Stimulated activated naive CD8-positive, alpha-beta T cell treated with anti-CD3 and anti-CD28 coated beads, Interleukin-15, Interleukin-2, amounts not matched to agents 100 ng/mL and 50 ng/mL, for 24 hours (primary cell): Measurements from ENCODE around the gene KRTAP5-7.
A peak's percentile ranks its signal among the peaks of the same experiment; 100 is the strongest.
"Not testable (repeated sequence)": the region's sequence is repeated elsewhere in the genome, so short reads cannot be mapped to it uniquely, and the experiment has no call there.

Experiments
- H3K27ac Mint-ChIP-seq: one replicate; pipeline ENCODE4 v1.8.0; 2021; ENCODE audit warnings: mild to moderate bottlenecking, mixed read lengths
- H3K27me3 Mint-ChIP-seq: one replicate; pipeline ENCODE4 v1.8.0; 2021; ENCODE audit warnings: mixed read lengths
- H3K36me3 Mint-ChIP-seq: one replicate; pipeline ENCODE4 v1.8.0; 2021; ENCODE audit warnings: low read depth, mixed read lengths
- H3K4me1 Mint-ChIP-seq: one replicate; pipeline ENCODE4 v1.8.0; 2021; ENCODE audit warnings: low read depth, mixed read lengths
- H3K4me3 Mint-ChIP-seq: one replicate; pipeline ENCODE4 v1.8.0; 2021; ENCODE audit warnings: mild to moderate bottlenecking, mixed read lengths
- H3K9me3 Mint-ChIP-seq: one replicate; pipeline ENCODE4 v1.8.0; 2021; ENCODE audit warnings: mixed read lengths

KRTAP5-7 gene

GRCh38 chr11:71537977-71538665 is 11.1 kb downstream of the KRTAP5-7 start, which contains the start of gene KRTAP5-8:
Gene KRTAP5-8, plus strand, starts transcription at chr11:71538025. Its CDS starts 31 bp downstream, at chr11:71538056.
- H3K36me3 Mint-ChIP-seq, H3K27me3 Mint-ChIP-seq, H3K4me3 Mint-ChIP-seq, H3K27ac Mint-ChIP-seq: not testable (repeated sequence)
- H3K9me3 Mint-ChIP-seq, result peaks cover 12% of the 10 kb centered on the region
- peaks cover 12% of the 10 kb centered on the region for H3K4me1 Mint-ChIP-seq

GRCh38 chr11:71538666-71538990 is 11.6 kb downstream of the KRTAP5-7 start:
- no peak overlapping the region for H3K4me3 Mint-ChIP-seq
- peaks cover 9% of the 10 kb centered on the region for H3K27me3 Mint-ChIP-seq
- peaks cover 4% of the 10 kb centered on the region for H3K36me3 Mint-ChIP-seq
- H3K4me1 Mint-ChIP-seq, result peaks cover 17% of the 10 kb centered on the region
- no peak overlapping the region for H3K27ac Mint-ChIP-seq
- peaks cover 12% of the 10 kb centered on the region for H3K9me3 Mint-ChIP-seq

- no peak overlapping the region for H3K4me3 Mint-ChIP-seq
- H3K27me3 Mint-ChIP-seq, result peaks cover 9% of the 10 kb centered on the region
- no peak overlapping the region for H3K27ac Mint-ChIP-seq
- peaks cover 4% of the 10 kb centered on the region for H3K36me3 Mint-ChIP-seq
- H3K4me1 Mint-ChIP-seq, result peaks cover 21% of the 10 kb centered on the region
- peaks cover 12% of the 10 kb centered on the region for H3K9me3 Mint-ChIP-seq
Observed at GRCh38 chr11:71539017-71539416, 11.9 kb downstream of the KRTAP5-7 start.

GRCh38 chr11:71539971-71540370 is 12.9 kb downstream of the KRTAP5-7 start:
- H3K27me3 Mint-ChIP-seq, H3K4me3 Mint-ChIP-seq, H3K36me3 Mint-ChIP-seq, H3K27ac Mint-ChIP-seq: not testable (repeated sequence)
- H3K9me3 Mint-ChIP-seq, result peaks cover 12% of the 10 kb centered on the region
- peaks cover 27% of the 10 kb centered on the region for H3K4me1 Mint-ChIP-seq

GRCh38 chr11:71540521-71541304 is 13.6 kb downstream of the KRTAP5-7 start:
- H3K9me3 Mint-ChIP-seq, result peaks cover 12% of the 10 kb centered on the region

GRCh38 chr11:71542382-71542781 is 15.3 kb downstream of the KRTAP5-7 start:
- Mint-ChIP-seq H3K4me1 (peaks cover 27% of the 10 kb centered on the region), H3K27ac (no peak overlapping the region), H3K9me3 (peaks cover 19% of the 10 kb centered on the region), H3K36me3 (peaks cover 4% of the 10 kb centered on the region), H3K4me3 (no peak overlapping the region), H3K27me3 (peaks cover 19% of the 10 kb centered on the region)

More at GRCh38 chr11:71540521-71541304, 13.6 kb downstream of the KRTAP5-7 start:
- Mint-ChIP-seq H3K27me3 (peaks cover 12% of the 10 kb centered on the region), H3K4me1 (peaks cover 27% of the 10 kb centered on the region)
- not testable (repeated sequence) for H3K27ac Mint-ChIP-seq, H3K4me3 Mint-ChIP-seq, H3K36me3 Mint-ChIP-seq

GRCh38 chr11:71542879-71543777 is 16.1 kb downstream of the KRTAP5-7 start:
- H3K4me3 Mint-ChIP-seq, result no peak overlapping the region
- peak overlapping the region; percentile 26 for H3K27ac Mint-ChIP-seq
- H3K36me3 Mint-ChIP-seq, result peaks cover 4% of the 10 kb centered on the region
- peaks cover 27% of the 10 kb centered on the region for H3K4me1 Mint-ChIP-seq
- peaks cover 25% of the 10 kb centered on the region for H3K27me3 Mint-ChIP-seq
- peaks cover 19% of the 10 kb centered on the region for H3K9me3 Mint-ChIP-seq

- H3K4me3 Mint-ChIP-seq, result no peak overlapping the region
- peaks cover 4% of the 10 kb centered on the region for H3K36me3 Mint-ChIP-seq
- peak overlapping the region; percentile 26 for H3K27ac Mint-ChIP-seq
Observed at GRCh38 chr11:71543866-71544265, 16.8 kb downstream of the KRTAP5-7 start.

GRCh38 chr11:71544525-71545214 is 17.6 kb downstream of the KRTAP5-7 start:
- Mint-ChIP-seq H3K4me3 (no peak overlapping the region), H3K9me3 (peaks cover 19% of the 10 kb centered on the region), H3K4me1 (peaks cover 27% of the 10 kb centered on the region), H3K27ac (no peak overlapping the region), H3K36me3 (peaks cover 4% of the 10 kb centered on the region), H3K27me3 (peaks cover 36% of the 10 kb centered on the region)

More at GRCh38 chr11:71543866-71544265, 16.8 kb downstream of the KRTAP5-7 start:
- H3K27me3 Mint-ChIP-seq, result peaks cover 28% of the 10 kb centered on the region
- H3K9me3 Mint-ChIP-seq, result peaks cover 19% of the 10 kb centered on the region
- peaks cover 27% of the 10 kb centered on the region for H3K4me1 Mint-ChIP-seq

GRCh38 chr11:71545405-71545966 is 18.4 kb downstream of the KRTAP5-7 start:
- Mint-ChIP-seq H3K4me3 (no peak overlapping the region), H3K27ac (no peak overlapping the region), H3K9me3 (peaks cover 19% of the 10 kb centered on the region), H3K36me3 (peaks cover 4% of the 10 kb centered on the region), H3K27me3 (peaks cover 43% of the 10 kb centered on the region), H3K4me1 (peaks cover 27% of the 10 kb centered on the region)

GRCh38 chr11:71548120-71548519 is 21.1 kb downstream of the KRTAP5-7 start, which contains the start of gene KRTAP5-9:
Gene KRTAP5-9, plus strand, starts transcription at chr11:71548420. Its CDS starts 238 bp downstream, at chr11:71548658.
- Mint-ChIP-seq H3K4me1 (peaks cover 22% of the 10 kb centered on the region), H3K9me3 (peaks cover 6% of the 10 kb centered on the region), H3K27ac (no peak within 1 kb of the TSS), H3K27me3 (peaks cover 36% of the 10 kb centered on the region), H3K4me3 (no peak within 1 kb of the TSS), H3K36me3 (no peaks in the 10 kb centered on the region)

GRCh38 chr11:71548716-71549151 is 21.7 kb downstream of the KRTAP5-7 start:
- H3K36me3 Mint-ChIP-seq, result no peaks in the 10 kb centered on the region
- H3K9me3 Mint-ChIP-seq, result peaks cover 6% of the 10 kb centered on the region

GRCh38 chr11:71551711-71552110 is 24.6 kb downstream of the KRTAP5-7 start:
- no peak overlapping the region for H3K4me3 Mint-ChIP-seq
- H3K36me3 Mint-ChIP-seq, result no peaks in the 10 kb centered on the region
- H3K27ac Mint-ChIP-seq, result no peak overlapping the region
- peaks cover 29% of the 10 kb centered on the region for H3K27me3 Mint-ChIP-seq
- H3K4me1 Mint-ChIP-seq, result peaks cover 7% of the 10 kb centered on the region
- H3K9me3 Mint-ChIP-seq, result no peaks in the 10 kb centered on the region

More at GRCh38 chr11:71548716-71549151, 21.7 kb downstream of the KRTAP5-7 start:
- peaks cover 36% of the 10 kb centered on the region for H3K27me3 Mint-ChIP-seq
- H3K4me3 Mint-ChIP-seq, result no peak overlapping the region
- H3K4me1 Mint-ChIP-seq, result peaks cover 16% of the 10 kb centered on the region
- no peak overlapping the region for H3K27ac Mint-ChIP-seq

- H3K36me3 Mint-ChIP-seq, result no peaks in the 10 kb centered on the region
- H3K9me3 Mint-ChIP-seq, result no peaks in the 10 kb centered on the region
- H3K4me1 Mint-ChIP-seq, result peaks cover 7% of the 10 kb centered on the region
- H3K27ac Mint-ChIP-seq, result no peak overlapping the region
- peaks cover 19% of the 10 kb centered on the region for H3K27me3 Mint-ChIP-seq
- H3K4me3 Mint-ChIP-seq, result no peak overlapping the region
Observed at GRCh38 chr11:71554996-71555395, 27.9 kb downstream of the KRTAP5-7 start.
